Stimulated activated CD4-positive, alpha-beta T cell treated with anti-CD3 and anti-CD28 coated beads, TNF-alpha, amount 100 ng/mL, for 1 hour (primary cell): ENCODE data around the gene PPARA.

ENCODE experiments used
- DNase-seq, 3 donors: peaks; one replicate each; pipeline ENCODE4 v3.0.0-alpha.2; 2020; ENCODE audit warnings: low read depth in 3 of 3, low spot score in 1 of 3

The PPARA gene

GRCh38 chr22:46202897-46203600, 52.7 kb downstream of the PPARA start:
- no peak for DNase-seq

- no peak for DNase-seq
These were observed 53.3 kb downstream of the PPARA start for GRCh38 chr22:46203601-46203980.

DNA sequence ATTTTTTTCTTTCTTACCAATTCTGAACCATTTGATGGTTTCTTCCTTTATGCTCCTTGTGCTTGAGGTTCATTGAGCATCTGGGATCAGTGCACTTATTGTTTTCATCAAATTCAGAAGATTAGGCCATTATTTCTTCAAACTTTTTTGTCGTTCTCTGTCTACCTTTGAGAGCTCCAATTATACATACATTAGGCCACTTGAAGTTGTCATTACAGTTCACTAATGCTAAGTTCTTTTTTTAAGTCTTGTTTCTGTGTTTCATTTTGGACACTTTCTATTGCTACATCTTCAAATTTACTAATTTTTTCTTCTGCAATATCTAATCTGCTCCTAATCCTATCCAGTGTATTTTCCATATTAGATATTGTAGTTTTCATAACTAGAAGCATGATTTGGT, 58.9 kb downstream of the PPARA start:
- no peak for DNase-seq

GRCh38 chr22:46212195-46212594, 61.9 kb downstream of the PPARA start:
- DNase-seq: no peak

DNA sequence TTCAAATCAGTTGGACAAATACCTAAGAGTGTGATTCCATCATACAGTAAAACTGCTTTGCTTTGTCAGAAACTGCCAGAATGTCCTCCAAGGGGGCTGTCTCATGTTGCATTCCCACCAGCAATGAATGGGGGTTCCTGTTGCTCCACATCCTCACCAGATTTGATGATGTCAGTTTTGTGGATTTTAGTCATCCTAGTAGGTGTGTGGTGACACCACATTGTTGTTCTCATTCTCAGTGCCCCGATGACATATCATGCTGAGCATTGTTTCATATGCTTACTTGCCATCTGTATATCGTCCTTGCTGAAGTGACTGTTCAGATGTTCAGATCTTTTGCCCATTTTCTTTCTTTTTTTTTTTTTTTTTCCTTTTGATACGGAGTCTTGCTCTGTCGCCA, 62.7 kb downstream of the PPARA start:
- no peak for DNase-seq

DNA sequence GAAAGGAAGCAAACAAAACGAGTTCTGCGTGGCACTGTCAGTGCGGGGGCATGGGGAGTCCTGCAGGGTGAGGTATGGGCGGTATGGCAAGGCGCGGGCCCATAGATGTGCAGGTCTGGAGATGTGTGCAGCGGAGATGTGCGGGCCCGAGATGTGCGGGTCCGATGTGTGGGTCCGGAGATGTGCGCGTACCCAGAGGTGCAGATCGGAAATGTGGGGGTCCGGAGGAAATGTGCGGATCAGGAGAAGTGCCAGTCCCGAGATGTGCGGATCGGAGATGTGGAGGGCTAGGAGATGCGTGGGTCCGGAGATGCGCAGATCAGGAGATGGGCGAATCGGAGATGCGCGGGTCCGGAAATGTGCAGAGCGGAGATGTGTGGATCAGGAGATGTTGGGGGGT, 63.8 kb downstream of the PPARA start:
- no peak for DNase-seq

GRCh38 chr22:46214616-46215015, 64.3 kb downstream of the PPARA start:
- no peak for DNase-seq

DNA sequence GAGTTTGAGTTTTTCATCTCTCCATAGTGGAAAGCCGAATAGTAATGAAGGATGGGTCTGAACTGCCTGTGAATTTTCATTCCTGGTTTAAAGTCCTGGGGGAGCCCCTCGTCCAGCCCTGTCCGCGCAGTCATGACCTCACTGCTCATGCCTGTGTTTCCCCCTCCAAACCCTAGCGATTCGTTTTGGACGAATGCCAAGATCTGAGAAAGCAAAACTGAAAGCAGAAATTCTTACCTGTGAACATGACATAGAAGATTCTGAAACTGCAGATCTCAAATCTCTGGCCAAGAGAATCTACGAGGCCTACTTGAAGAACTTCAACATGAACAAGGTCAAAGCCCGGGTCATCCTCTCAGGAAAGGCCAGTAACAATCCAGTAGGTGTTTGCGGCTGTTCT, 69.3 kb downstream of the PPARA start:
- DNase-seq: no peak

GRCh38 chr22:46220921-46221320, 70.6 kb downstream of the PPARA start:
- no peak for DNase-seq

DNA sequence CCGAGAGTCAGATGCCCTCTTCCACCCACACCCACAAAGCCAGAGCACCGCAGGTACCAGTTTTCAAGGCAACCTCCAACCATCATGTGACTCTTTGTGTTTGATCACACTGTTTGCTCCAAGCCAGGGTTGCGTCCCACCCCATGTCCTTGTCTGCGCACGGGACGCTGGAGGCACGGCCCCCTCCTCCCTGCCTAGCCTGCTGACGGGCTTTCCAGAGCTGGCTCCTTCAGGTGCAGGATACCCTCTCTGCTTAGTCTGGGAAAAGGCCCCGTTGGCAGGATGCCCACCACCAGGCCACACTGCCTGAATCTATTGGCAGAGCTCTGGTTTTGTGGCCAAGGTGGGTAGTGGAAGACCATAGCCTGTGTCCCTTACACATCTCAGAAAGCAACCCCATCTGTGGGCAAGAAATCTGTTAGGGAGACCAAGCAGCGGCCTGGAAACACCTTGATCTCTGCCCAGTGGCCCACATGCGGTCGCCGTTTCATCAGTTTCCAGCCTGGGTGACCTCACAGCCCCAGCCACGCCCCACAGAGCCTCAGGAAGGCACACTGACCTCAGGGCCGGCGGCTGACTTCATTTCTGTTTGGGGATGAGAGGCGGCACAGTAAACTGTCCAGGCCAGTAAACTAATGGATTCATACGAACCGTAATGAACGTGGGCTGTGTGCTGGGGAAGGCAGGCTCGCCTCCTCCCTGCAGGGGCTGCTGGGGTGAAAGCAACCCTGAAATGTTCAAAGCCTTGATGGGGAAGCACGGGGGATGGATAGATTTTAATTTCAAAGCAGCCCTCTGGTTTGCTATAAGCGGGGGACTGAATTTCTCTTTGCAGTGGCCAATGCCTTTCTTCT, 73.9 kb downstream of the PPARA start:
- DNase-seq: no peak

GRCh38 chr22:46224898-46225290, 74.6 kb downstream of the PPARA start:
- no peak for DNase-seq

DNA sequence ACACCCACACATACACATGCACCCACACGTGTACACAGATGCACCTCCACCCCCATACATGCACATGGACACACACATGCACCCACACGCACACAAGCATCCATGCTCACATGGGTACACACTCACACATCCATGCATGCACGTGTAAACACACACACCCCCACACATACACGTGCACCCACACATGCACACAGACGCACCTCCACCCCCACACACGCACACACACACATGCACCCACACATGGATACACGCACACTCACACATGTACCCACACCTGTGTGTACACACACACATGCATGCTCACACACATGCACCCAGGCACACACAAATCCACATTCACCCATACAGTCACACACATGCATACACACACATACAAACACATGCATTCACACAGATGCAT, 75.3 kb downstream of the PPARA start:
- DNase-seq: no peak

DNA sequence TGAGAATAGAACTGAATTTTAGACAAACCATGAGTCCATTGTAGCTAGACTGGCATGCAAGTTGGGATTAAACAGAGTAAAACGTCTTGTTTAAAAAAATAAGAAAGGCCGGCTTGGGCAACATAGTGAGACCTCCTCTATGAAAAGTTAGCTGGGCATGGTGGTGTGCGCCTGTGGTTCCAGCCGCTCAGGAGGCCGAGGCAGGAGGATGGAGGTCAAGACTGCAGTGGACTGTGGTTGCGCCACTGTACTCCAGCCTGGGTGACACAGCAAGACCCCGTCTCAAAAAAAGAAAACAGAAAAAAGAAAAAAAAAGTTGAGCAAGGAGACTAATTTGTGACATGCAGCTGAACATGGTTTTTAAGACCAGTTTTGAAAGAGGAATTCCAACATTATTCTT, 76.3 kb downstream of the PPARA start:
- no peak for DNase-seq

GRCh38 chr22:46229701-46230100, 79.4 kb downstream of the PPARA start:
- no peak for DNase-seq

- no peak for DNase-seq
These were observed 80.1 kb downstream of the PPARA start for GRCh38 chr22:46230262-46230901.

GRCh38 chr22:46233231-46233630, 82.9 kb downstream of the PPARA start:
- no peak for DNase-seq

DNA sequence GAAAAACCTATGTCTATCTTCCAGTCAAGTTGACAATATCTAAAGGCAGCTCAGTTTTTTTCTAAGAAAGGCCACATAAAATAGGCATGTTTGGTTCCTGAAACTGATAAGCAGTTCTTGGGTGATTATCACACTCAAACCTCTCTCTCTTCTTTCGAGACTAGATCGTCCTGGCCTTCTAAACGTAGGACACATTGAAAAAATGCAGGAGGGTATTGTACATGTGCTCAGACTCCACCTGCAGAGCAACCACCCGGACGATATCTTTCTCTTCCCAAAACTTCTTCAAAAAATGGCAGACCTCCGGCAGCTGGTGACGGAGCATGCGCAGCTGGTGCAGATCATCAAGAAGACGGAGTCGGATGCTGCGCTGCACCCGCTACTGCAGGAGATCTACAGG, 84.6 kb downstream of the PPARA start:
- DNase-seq: no peak

DNA sequence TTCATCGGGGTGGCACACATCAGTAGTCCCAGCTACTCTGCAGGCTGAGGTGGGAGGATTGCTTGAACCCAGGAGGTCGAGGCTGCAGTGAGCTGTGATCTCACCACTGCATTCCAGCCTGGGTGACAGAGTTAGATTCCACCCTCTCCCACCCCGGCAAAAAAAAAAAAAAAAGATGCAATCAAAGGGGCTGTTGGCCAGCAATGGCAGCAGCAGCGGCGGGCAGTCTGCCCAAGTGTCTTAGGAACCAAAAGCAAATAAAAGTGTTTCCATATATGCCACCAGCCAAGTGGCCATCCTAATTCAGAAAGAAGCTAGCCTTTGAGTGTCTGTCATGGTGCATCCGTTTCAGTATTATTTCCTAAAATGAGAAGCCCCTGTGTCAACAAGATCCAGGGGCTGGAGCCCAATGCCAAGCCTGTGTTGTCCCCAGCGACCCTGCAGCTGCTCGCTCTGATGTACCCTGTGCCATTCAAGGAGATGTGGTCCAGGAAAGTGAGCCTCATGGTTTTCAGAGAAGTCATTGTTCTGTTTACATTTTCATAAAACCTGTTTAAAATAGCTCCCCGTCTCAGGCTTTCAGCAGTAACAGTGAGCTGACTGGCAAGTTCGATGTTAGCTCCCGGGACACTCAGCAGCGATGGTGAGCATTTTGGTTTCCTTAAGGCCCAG, 87.3 kb downstream of the PPARA start:
- no peak for DNase-seq

GRCh38 chr22:46238541-46238940, 88.2 kb downstream of the PPARA start:
- no peak for DNase-seq

DNA sequence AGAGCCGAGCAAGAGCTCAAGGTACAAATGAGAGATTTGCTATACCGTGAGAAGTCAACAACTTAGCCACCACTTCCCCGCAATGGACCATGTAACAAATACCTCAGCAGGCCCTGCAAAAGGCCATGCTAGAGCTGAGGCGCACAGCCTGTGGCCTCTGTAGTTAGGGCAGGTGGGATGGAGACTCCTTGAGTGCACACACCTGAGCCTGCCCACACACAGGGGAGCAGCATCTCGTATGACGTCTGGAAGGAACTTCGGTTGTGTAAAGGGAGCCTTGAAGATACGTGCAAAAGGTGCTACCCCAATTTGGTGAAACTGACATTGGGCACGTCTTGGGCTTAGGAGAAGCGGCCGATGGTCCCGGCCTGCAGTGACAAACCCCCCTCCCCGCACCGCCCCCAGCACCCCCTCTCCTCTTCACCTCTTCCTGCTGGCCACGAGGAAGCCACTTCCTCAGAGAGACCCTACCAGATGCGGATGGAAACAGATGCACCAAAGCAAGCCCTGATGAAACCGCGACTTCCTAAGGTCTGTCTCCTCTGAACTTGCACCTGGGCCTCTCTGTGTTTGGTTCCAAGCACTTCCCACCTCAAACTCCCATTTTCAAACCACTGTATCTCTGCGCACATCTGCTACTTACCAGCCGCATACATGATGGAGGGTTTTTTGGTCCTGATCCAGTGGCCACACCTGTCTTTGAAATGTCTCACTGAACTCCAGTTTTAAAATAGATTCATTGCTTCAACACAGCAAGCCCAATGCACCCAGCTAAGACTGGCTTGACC, 89.1 kb downstream of the PPARA start:
- DNase-seq: no peak

- DNase-seq: no peak
These were observed 89.7 kb downstream of the PPARA start for GRCh38 chr22:46240073-46240472.
